A549 (cell line): ENCODE results near the gene PGPEP1.

Experiments used
- HMGXB4 ChIP-seq: fragments of 250-450 bp; sonication (Bioruptor Pico); IDR thresholded peaks from 2 replicates; pipeline ENCODE4 v1.5.0; 2021; ENCODE audit warnings: mild to moderate bottlenecking, moderate library complexity, borderline replicate concordance
- REST ChIP-seq: fragments of 200-600 bp; sonication (generic); IDR thresholded peaks from 2 replicates; pipeline ENCODE4 v1.6.1; 2016; ENCODE audit warnings: antibody characterized with exemption, mild to moderate bottlenecking, moderate library complexity
- RNF2 ChIP-seq: fragments of 200-600 bp; sonication (generic); IDR thresholded peaks from 2 replicates; pipeline ENCODE4 v1.6.1; 2016; ENCODE audit warnings: low read depth, mild to moderate bottlenecking, antibody characterized with exemption, moderate library complexity, borderline replicate concordance

GRCh38 chr19:18344582-18344950 is 4.2 kb downstream of the PGPEP1 start:
- TF ChIP-seq REST: no peak
- no peak for TF ChIP-seq RNF2
- TF ChIP-seq HMGXB4: no peak
